AG04450 (cell line): Measurements from ENCODE around the gene KCNJ12. TPM values are rescaled to one million over a fixed set of nuclear protein-coding genes. Genes with fewer than 3 reads are reported as not detected.
"Not testable (repeated sequence)": the region's sequence is repeated elsewhere in the genome, so short reads cannot be mapped to it uniquely, and the experiment has no call there.

Experiments used
- CTCF ChIA-PET: fragments of 300-600, 350-600 bp; formaldehyde crosslinking; extraction: SDS; loops from one replicate; lab custom pipeline; 2022; ENCODE audit warnings: antibody characterized with exemption, inconsistent platforms; lab: Charles Lee
- POLR2A ChIA-PET: fragments of 350-600 bp; formaldehyde crosslinking; extraction: SDS; loops from one replicate; lab custom pipeline; 2021; ENCODE audit warnings: antibody characterized with exemption, inconsistent platforms; lab: Yijun Ruan, JAX
- DNase-seq: peaks from one replicate; pipeline ENCODE4 v3.0.0-alpha.2; 2011; ENCODE audit warnings: low read depth, low spot score
- H3K27ac ChIP-seq: one replicate; pipeline ENCODE4 v1.5.1; 2012; ENCODE audit warnings: low read depth, low read length, control low read depth
- H3K27me3 ChIP-seq: one replicate; pipeline ENCODE4 v1.6.0; 2012; ENCODE audit warnings: low read length; ENCODE audit not compliant: control insufficient read depth, insufficient read depth
- H3K4me3 ChIP-seq: 2 replicates; pipeline ENCODE4 v1.5.1; 2011; ENCODE audit warnings: mild to moderate bottlenecking, low read depth, low read length, control low read depth
- H3K9me3 ChIP-seq: 2 replicates; pipeline ENCODE4 v1.5.1; 2012; ENCODE audit warnings: low read length; ENCODE audit not compliant: control insufficient read depth, insufficient read depth
- polyA plus RNA-seq: library from polyadenylated mRNA; depleted of rRNA; stranded (reverse); fragments of >200 nt; gene quantifications from 2 replicates; pipeline ENCODE4 v1.2.3, GENCODE V29; 2011

KCNJ12 gene
- polyA plus RNA-seq, 1 experiment: 0.02 TPM

- peaks cover 16% of the 10 kb centered on the region for H3K9me3 ChIP-seq
- H3K4me3 ChIP-seq, H3K27ac ChIP-seq, POLR2A ChIA-PET, H3K27me3 ChIP-seq, DNase-seq, CTCF ChIA-PET: not testable (repeated sequence)
These were observed 30.7 kb downstream of the KCNJ12 start for GRCh38 chr17:21406616-21407404.

- DNase-seq, H3K27me3 ChIP-seq, CTCF ChIA-PET, H3K4me3 ChIP-seq, POLR2A ChIA-PET, H3K27ac ChIP-seq: not testable (repeated sequence)
- peaks cover 12% of the 10 kb centered on the region for H3K9me3 ChIP-seq
These were observed 31.6 kb downstream of the KCNJ12 start for GRCh38 chr17:21407752-21408151.

DNA sequence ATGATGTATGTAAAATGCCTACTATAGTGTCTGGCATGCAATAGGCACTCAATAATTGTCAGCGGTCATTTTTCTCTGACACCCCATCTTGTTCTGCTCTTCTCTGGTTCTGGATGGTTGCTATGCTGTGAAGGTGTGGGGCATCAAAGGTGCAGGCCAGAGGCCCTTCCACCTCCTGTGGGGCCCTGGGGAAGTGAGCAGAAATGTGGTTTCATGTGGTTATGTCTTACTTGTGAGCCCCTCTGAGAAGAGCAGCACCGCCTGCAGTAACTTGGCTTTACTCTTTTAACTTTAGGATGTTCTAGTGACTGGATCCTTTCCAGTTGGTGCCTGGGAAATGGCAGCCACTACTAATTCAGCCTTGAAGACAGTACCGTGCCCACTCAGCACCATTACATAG lies 32.1 kb downstream of the KCNJ12 start:
- H3K9me3 ChIP-seq: peaks cover 12% of the 10 kb centered on the region
- CTCF ChIA-PET, DNase-seq, POLR2A ChIA-PET, H3K27me3 ChIP-seq, H3K4me3 ChIP-seq, H3K27ac ChIP-seq: not testable (repeated sequence)

- DNase-seq, H3K27ac ChIP-seq, POLR2A ChIA-PET, H3K4me3 ChIP-seq, H3K27me3 ChIP-seq, CTCF ChIA-PET: not testable (repeated sequence)
- peaks cover 12% of the 10 kb centered on the region for H3K9me3 ChIP-seq
These were observed 32.7 kb downstream of the KCNJ12 start for GRCh38 chr17:21408766-21409300.

- H3K9me3 ChIP-seq: peaks cover 12% of the 10 kb centered on the region
- POLR2A ChIA-PET, H3K4me3 ChIP-seq, H3K27me3 ChIP-seq, CTCF ChIA-PET, H3K27ac ChIP-seq, DNase-seq: not testable (repeated sequence)
These were observed 33.2 kb downstream of the KCNJ12 start for GRCh38 chr17:21409388-21409787.

GRCh38 chr17:21409971-21410370 lies 33.8 kb downstream of the KCNJ12 start:
- peaks cover 13% of the 10 kb centered on the region for H3K9me3 ChIP-seq
- POLR2A ChIA-PET, H3K4me3 ChIP-seq, H3K27ac ChIP-seq, CTCF ChIA-PET, H3K27me3 ChIP-seq, DNase-seq: not testable (repeated sequence)

DNA sequence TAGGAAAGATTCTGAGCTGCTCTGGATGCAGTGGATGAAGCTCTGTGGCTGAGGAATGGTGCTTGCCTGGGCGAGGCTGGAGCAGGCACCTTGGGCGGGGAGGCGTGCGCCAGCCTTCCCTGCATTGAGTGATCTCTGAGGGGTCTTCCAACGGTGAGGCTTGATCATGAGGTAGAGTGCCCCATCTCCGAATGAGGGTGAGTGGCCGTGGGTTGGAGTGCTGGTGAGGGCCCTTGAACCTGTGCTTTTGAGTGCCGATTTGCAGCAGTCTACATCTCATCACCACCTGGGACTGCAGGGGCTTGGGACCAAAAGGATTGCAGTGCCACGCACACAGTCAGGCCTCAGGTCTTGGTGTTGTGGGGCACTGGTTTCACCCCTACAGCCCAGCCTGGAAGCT lies 34.2 kb downstream of the KCNJ12 start:
- H3K4me3 ChIP-seq, DNase-seq, POLR2A ChIA-PET, CTCF ChIA-PET, H3K27ac ChIP-seq, H3K27me3 ChIP-seq: not testable (repeated sequence)
- H3K9me3 ChIP-seq: peaks cover 17% of the 10 kb centered on the region

DNA sequence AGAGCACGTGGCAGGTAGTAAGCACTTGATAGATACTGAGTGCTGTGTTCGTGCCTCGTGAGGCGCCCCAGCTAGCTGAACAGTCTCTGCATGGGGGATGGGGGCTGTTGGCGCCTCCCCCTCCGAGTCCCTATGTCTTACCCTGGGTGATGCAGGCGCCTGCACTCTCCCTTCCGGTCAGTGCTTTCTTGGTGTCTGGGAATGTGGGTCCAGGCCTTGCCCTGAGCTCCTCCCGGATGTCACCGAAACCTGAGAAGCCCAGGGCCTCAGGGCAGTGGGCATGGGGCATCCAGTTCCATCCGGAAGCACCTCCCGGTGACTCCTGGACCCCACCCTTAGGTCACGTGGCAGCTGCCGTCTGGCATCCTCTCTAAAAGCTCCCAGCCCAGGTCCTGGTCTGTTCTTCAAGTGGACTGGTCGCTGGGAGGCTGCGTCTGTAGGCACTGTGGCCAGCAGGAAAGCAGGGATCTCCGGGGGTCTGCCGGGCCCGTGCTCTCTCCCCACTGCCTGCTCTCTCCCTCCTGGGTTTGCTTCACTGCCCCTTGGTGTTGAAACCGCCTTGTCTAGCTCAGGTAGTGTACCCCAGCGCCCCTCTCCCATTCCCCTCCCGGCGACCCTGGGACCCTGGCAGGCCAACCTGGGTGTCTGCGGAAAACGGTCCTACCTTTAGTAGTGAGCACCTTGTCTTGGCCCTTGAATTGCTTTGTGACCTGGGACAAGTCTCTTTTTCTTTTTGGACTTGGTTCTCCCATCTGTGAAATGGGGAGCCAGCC lies 34.9 kb downstream of the KCNJ12 start:
- peaks cover 20% of the 10 kb centered on the region for H3K9me3 ChIP-seq
- POLR2A ChIA-PET, H3K27me3 ChIP-seq, DNase-seq, H3K27ac ChIP-seq, H3K4me3 ChIP-seq, CTCF ChIA-PET: not testable (repeated sequence)

DNA sequence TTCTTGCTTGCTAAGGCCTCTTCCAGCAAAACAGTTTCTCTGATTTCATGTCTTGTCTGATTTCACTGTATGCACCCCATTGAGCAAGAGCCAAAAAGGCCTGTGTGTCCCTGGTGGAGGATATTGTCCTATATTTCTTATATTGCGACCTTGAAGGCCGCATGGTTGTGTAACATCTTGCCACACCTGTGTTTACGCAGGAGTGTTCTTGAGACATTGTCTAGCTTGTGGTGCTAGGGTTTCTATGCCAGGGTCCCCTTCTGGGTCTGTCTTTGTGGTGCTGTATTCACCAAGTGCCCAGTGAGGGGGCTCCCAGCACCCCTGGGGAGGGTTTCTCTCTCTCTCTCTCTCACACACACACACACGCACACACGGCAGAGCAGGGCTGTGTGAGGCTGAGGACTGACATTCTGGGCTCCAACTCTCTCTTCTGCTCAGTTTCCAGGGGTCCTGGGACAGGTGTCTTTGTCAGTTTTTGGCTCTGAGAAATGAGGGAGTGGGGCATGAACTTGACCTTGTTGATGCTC lies 35.6 kb downstream of the KCNJ12 start:
- H3K27ac ChIP-seq, H3K4me3 ChIP-seq, H3K27me3 ChIP-seq, POLR2A ChIA-PET, CTCF ChIA-PET, DNase-seq: not testable (repeated sequence)
- H3K9me3 ChIP-seq: peaks cover 23% of the 10 kb centered on the region

GRCh38 chr17:21412207-21412681 lies 36.1 kb downstream of the KCNJ12 start:
- CTCF ChIA-PET, POLR2A ChIA-PET: not testable (repeated sequence)

DNA sequence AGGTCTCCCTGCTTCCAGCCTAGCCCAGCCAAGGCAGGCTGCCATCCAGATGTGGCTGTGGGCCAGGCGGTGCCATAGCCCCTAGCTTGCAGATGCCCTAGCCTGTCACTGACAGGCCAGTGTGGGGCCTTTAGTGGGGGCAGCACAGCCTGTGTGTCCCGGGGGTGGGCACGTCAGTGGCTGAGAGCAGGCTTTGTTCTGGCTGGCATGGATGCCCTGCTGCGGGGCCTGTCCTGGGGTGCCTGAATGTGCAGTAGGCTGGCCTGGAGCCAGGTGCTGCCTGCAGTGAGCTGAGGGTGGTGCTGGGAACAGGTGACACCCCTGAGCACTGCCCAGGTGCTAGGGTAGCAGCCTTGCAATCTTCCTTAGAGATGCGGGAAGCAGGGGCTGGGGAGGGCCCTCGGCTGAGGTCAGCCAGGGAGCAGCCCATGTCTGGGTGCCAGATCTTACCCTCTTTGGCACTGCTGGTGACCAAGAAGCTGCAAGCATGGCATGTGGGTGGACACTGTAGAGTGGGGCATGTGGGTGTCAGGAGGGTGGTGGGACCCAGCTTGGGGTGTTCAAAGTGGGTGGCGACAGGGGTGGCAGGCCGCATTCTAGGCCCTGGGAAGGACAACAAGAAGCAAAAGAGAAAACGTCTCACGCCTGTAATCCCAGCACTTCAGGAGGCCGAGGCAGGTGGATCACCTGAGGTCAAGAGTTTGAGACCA lies 37.6 kb downstream of the KCNJ12 start:
- H3K27ac ChIP-seq, CTCF ChIA-PET, H3K4me3 ChIP-seq, H3K27me3 ChIP-seq, DNase-seq, POLR2A ChIA-PET: not testable (repeated sequence)
- H3K9me3 ChIP-seq: peaks cover 26% of the 10 kb centered on the region

More at GRCh38 chr17:21412207-21412681, 36.1 kb downstream of the KCNJ12 start:
- not testable (repeated sequence) for H3K4me3 ChIP-seq, DNase-seq, H3K27me3 ChIP-seq, H3K27ac ChIP-seq
- peaks cover 26% of the 10 kb centered on the region for H3K9me3 ChIP-seq
